H1 (cell line): ENCODE data around the gene MYL6B. TPM values are rescaled to one million over a fixed set of nuclear protein-coding genes. Genes with fewer than 3 reads are reported as not detected.

Experiments used
- CBX8 ChIP-seq: fragments of 300-800, 300-1000 bp; sonication (generic); IDR thresholded peaks from 2 replicates; pipeline ENCODE4 v1.7.1; 2016; ENCODE audit warnings: low read depth, low read length, borderline replicate concordance
- CHD1 ChIP-seq: IDR thresholded peaks from 2 replicates; pipeline ENCODE4 v1.6.1; 2012; ENCODE audit warnings: low read depth, low read length, improper control_type of control experiment
- CHD2 ChIP-seq: IDR thresholded peaks from 2 replicates; pipeline ENCODE4 v1.6.1; 2012; ENCODE audit warnings: low read length, improper control_type of control experiment
- FOSL1 ChIP-seq: IDR thresholded peaks from 2 replicates; pipeline ENCODE4 v1.6.1; 2011; ENCODE audit warnings: mild to moderate bottlenecking, low read depth, low read length, moderate library complexity; ENCODE audit not compliant: insufficient read depth
- GTF2F1 ChIP-seq: IDR thresholded peaks from 2 replicates; pipeline ENCODE4 v1.6.1; 2012; ENCODE audit warnings: low read depth, low read length, improper control_type of control experiment, borderline replicate concordance
- HDAC6 ChIP-seq: IDR thresholded peaks from one replicate; pipeline ENCODE4 v1.7.1; 2012; ENCODE audit warnings: low read depth, mild to moderate bottlenecking, inconsistent platforms, low read length, moderate library complexity
- JUN ChIP-seq: IDR thresholded peaks from 2 replicates; pipeline ENCODE4 v1.6.1; 2011; ENCODE audit warnings: low read depth, mild to moderate bottlenecking, improper control_type of control experiment, low read length
- MAFK ChIP-seq: IDR thresholded peaks from 2 replicates; pipeline ENCODE4 v1.6.1; 2012; ENCODE audit warnings: low read depth, mild to moderate bottlenecking, improper control_type of control experiment, low read length
- POU5F1 ChIP-seq: IDR thresholded peaks from 2 replicates; pipeline ENCODE4 v1.6.1; 2011; ENCODE audit warnings: low read depth, mild to moderate bottlenecking, low read length, moderate library complexity
- RAD21 ChIP-seq, 2 experiments: IDR thresholded peaks in 1 of 2; conservative IDR thresholded peaks in 1 of 2; 2 replicates each; pipeline ENCODE4 v1.6.1; 2011; ENCODE audit warnings: low read depth in 2 of 2, low read length in 2 of 2, improper control_type of control experiment in 1 of 2, inconsistent platforms in 1 of 2, mild to moderate bottlenecking in 1 of 2, moderate library complexity in 1 of 2
- RNF2 ChIP-seq: fragments of 200-900, 300-1000 bp; sonication (generic); IDR thresholded peaks from 2 replicates; pipeline ENCODE4 v1.7.1; 2016; ENCODE audit warnings: borderline replicate concordance, low read depth, mild to moderate bottlenecking, antibody characterized with exemption, low read length; ENCODE audit not compliant: poor library complexity, severe bottlenecking; ENCODE audit errors: missing control alignments
- RXRA ChIP-seq: IDR thresholded peaks from 2 replicates; pipeline ENCODE4 v1.6.1; 2011; ENCODE audit warnings: low read depth, mild to moderate bottlenecking, low read length, moderate library complexity; ENCODE audit not compliant: insufficient read depth
- SIN3A ChIP-seq, 2 experiments: IDR thresholded peaks in 1 of 2; conservative IDR thresholded peaks in 1 of 2; 2 replicates each; pipeline ENCODE4 v1.6.1; 2011 to 2012; ENCODE audit warnings: low read length in 2 of 2, improper control_type of control experiment in 1 of 2, low read depth in 1 of 2, mild to moderate bottlenecking in 1 of 2
- SIRT6 ChIP-seq: IDR thresholded peaks from one replicate; pipeline ENCODE4 v1.7.1; 2012; ENCODE audit warnings: low read length, inconsistent platforms
- SP2 ChIP-seq: IDR thresholded peaks from 2 replicates; pipeline ENCODE4 v1.6.1; 2012; ENCODE audit warnings: mild to moderate bottlenecking, low read length, inconsistent platforms
- TBP ChIP-seq: IDR thresholded peaks from 2 replicates; pipeline ENCODE4 v1.6.1; 2011; ENCODE audit warnings: low read depth, low read length, improper control_type of control experiment
- TCF12 ChIP-seq: IDR thresholded peaks from 2 replicates; pipeline ENCODE4 v1.6.1; 2011; ENCODE audit warnings: low read depth, mild to moderate bottlenecking, low read length
- TEAD4 ChIP-seq: IDR thresholded peaks from 2 replicates; pipeline ENCODE4 v1.6.1; 2012; ENCODE audit warnings: low read depth, low read length, inconsistent platforms, mixed read lengths
- ZNF274 ChIP-seq: IDR thresholded peaks from 2 replicates; pipeline ENCODE4 v1.7.0; 2012; ENCODE audit warnings: low read length, borderline replicate concordance; ENCODE audit errors: extremely low read depth
- polyA plus RNA-seq, 7 experiments: library from polyadenylated mRNA; depleted of rRNA in 3 of 7; stranded (reverse) in 5 of 7; unstranded in 2 of 7; fragments of >200 nt in 5 of 7; fragments of 200-250 nt in 2 of 7; gene quantifications; 1 replicate in 5 of 7; 2 replicates in 1 of 7; 4 replicates in 1 of 7; pipeline versions ENCODE4 v1.2.1 to v1.2.3, GENCODE V29; 2011 to 2013; ENCODE audit warnings: missing spikeins in 2 of 7, mixed read lengths in 2 of 7
- total RNA-seq: library from RNA; stranded (reverse); fragmentation: NEBNext Ultra II Directional; extraction: Animal tissue kit (Norgen Biotek cat#: 25700); gene quantifications from 2 replicates; pipeline ENCODE4 v1.2.1, GENCODE V29; 2021
- TF ChIP-seq, protein P1 (sequence below): IDR thresholded peaks from 2 replicates; pipeline ENCODE4 v1.6.1; 2012; ENCODE audit warnings: inconsistent platforms
- TF ChIP-seq, protein P2 (sequence below), 3 experiments: IDR thresholded peaks; 1 replicate in 2 of 3; 2 replicates in 1 of 3; pipeline versions ENCODE4 v1.5.1 to v1.6.1; 2011; ENCODE audit warnings: low read length in 3 of 3, mild to moderate bottlenecking in 3 of 3, inconsistent platforms in 2 of 3, low read depth in 1 of 3, moderate library complexity in 1 of 3; ENCODE audit not compliant: insufficient read depth in 1 of 3; ENCODE audit errors: control extremely low read depth in 1 of 3

The MYL6B gene
- total and polyA plus RNA-seq, 2 of the 8 experiments (the other 6 are each of a cell fraction or from before 2014, with no cell fraction given): 163 to 202 TPM

DNA sequence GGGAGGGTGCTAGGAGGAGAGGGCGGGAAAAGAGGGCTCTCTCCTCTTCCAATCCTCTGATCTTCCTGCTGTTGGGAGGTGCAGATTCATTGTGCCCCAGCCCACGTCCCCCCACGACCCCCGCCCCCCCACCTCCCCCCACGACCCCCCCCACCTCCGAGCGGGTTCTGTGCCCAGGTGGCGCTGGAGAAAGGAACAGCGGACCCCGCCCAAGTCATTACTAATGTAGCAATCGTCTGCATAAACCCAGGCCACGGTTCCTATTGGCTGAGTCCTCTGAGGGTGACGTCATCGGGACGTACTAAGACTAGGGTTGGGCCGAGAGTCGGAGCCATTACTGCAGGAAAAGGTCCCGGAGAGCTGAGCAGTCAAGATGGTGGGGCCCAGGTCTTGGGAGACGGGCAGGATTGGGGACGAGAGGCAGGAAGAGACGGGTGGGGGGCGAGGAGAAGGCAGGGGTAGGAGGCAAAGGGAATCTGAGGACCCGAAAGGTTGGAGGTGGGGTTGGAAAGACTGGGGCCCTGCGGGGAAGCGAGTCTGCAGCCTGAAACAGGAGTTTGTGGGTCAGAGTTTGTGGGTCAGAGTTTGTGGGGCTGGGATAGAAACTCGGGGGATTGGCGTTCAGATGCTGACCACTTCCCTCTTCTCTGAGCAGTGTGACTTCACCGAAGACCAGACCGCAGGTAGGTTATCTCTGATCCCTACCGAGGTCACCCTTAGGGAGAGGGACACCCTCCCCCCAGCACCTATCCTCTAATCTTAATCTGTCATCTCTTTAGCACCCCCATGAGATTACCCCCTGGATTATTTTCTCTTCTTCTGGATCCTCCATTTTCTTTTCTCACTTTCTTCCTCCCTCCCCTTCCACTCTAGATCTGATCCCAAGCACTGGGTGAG is 5.9 kb downstream of the MYL6B start, which contains the start of gene MYL6 (continued):
- TF ChIP-seq RAD21 (IDR thresholded peaks at IDR 0.05 in 1 of 2, conservative IDR thresholded peaks at IDR 0.05 in 1 of 2; ENCODE audit: low read depth in 2 of 2, low read length in 2 of 2): no peak
- TF ChIP-seq POU5F1: no peak
- TF ChIP-seq ZNF274: no peak
- TF ChIP-seq RNF2: no peak
- no peak; a peak in 2 of 4 replicates for TF ChIP-seq SIN3A (conservative IDR thresholded peaks at IDR 0.05 in 1 of 2, IDR thresholded peaks at IDR 0.05 in 1 of 2; ENCODE audit: low read depth in 1 of 2, low read length in 2 of 2)
- no peak for TF ChIP-seq TCF12
- TF ChIP-seq, protein P1, sequence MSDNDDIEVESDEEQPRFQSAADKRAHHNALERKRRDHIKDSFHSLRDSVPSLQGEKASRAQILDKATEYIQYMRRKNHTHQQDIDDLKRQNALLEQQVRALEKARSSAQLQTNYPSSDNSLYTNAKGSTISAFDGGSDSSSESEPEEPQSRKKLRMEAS: no peak
- TF ChIP-seq RXRA: no peak
- peak; percentile 94 for TF ChIP-seq GTF2F1
- no peak for TF ChIP-seq CBX8
- TF ChIP-seq HDAC6: no peak
- TF ChIP-seq, protein P2, sequence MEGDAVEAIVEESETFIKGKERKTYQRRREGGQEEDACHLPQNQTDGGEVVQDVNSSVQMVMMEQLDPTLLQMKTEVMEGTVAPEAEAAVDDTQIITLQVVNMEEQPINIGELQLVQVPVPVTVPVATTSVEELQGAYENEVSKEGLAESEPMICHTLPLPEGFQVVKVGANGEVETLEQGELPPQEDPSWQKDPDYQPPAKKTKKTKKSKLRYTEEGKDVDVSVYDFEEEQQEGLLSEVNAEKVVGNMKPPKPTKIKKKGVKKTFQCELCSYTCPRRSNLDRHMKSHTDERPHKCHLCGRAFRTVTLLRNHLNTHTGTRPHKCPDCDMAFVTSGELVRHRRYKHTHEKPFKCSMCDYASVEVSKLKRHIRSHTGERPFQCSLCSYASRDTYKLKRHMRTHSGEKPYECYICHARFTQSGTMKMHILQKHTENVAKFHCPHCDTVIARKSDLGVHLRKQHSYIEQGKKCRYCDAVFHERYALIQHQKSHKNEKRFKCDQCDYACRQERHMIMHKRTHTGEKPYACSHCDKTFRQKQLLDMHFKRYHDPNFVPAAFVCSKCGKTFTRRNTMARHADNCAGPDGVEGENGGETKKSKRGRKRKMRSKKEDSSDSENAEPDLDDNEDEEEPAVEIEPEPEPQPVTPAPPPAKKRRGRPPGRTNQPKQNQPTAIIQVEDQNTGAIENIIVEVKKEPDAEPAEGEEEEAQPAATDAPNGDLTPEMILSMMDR (IDR thresholded peaks at IDR 0.05; ENCODE audit: control extremely low read depth in 1 of 3, insufficient read depth in 1 of 3, low read depth in 1 of 3, low read length in 3 of 3): no peak
- no peak for TF ChIP-seq MAFK
- no peak; the same call in 1 of the 2 replicates for TF ChIP-seq CHD1
- peak; percentile 98 for TF ChIP-seq JUN
- no peak for TF ChIP-seq FOSL1
- TF ChIP-seq TEAD4: no peak
- TF ChIP-seq CHD2: no peak
- TF ChIP-seq SP2: no peak
- no peak for TF ChIP-seq SIRT6
- TF ChIP-seq TBP: peak; percentile 98
- TF ChIP-seq, all 59 proteins: peak for 17
